Astrocyte of the spinal cord (primary cell): Measurements from ENCODE around the gene PHOSPHO2.
A peak's percentile ranks its signal among the peaks of the same experiment; 100 is the strongest.

Experiments
- DNase-seq: peaks from one replicate; pipeline ENCODE4 v3.0.0; 2011; ENCODE audit warnings: low read depth, low spot score
- H3K4me3 ChIP-seq: 2 replicates; pipeline ENCODE4 v1.5.1; 2011; ENCODE audit warnings: low read depth, mild to moderate bottlenecking, low read length, moderate library complexity
- in situ Hi-C: cut with HindIII; loops from 2 replicates; pipeline ENCODE4 v1.10.0; 2017; ENCODE audit warnings: low sequenced_read_pairs
- TF ChIP-seq, protein P1 (sequence below): IDR thresholded peaks from 2 replicates; pipeline ENCODE4 v1.5.1; 2012; ENCODE audit warnings: low read depth, mild to moderate bottlenecking, low read length, inconsistent platforms

Gene PHOSPHO2

DNA sequence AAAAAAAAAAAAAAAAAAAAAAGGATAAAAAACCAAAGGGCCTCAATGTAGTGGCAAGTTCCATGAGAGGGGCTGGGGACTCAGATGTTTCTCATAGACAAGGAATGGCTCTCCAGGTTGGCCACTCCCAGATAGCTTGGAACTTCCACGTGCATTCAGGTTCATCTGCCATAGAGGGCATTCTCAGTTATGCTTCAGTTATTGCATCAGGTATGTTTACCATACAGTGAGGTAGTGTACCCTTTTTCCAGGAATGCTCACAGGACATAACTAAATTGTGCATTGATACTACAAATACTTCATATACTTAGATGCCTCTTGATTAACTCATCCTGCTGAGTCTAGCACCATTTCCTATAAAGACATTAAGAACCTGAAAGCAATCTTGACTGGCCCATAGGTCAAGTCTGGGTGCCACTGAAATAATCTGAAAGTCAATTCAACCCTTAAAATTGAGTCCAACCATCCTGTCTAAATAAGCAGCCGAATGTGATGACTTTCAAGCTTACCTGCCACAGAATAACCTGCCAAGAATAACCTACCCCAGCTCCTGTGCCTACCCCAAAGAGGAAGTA, 24.7 kb downstream of the PHOSPHO2 start:
- DNase-seq, result no peak
- TF ChIP-seq, protein P1, sequence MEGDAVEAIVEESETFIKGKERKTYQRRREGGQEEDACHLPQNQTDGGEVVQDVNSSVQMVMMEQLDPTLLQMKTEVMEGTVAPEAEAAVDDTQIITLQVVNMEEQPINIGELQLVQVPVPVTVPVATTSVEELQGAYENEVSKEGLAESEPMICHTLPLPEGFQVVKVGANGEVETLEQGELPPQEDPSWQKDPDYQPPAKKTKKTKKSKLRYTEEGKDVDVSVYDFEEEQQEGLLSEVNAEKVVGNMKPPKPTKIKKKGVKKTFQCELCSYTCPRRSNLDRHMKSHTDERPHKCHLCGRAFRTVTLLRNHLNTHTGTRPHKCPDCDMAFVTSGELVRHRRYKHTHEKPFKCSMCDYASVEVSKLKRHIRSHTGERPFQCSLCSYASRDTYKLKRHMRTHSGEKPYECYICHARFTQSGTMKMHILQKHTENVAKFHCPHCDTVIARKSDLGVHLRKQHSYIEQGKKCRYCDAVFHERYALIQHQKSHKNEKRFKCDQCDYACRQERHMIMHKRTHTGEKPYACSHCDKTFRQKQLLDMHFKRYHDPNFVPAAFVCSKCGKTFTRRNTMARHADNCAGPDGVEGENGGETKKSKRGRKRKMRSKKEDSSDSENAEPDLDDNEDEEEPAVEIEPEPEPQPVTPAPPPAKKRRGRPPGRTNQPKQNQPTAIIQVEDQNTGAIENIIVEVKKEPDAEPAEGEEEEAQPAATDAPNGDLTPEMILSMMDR, result no peak
- in situ Hi-C loops, result no loop called here
- H3K4me3 ChIP-seq, result no peak overlapping the region

DNA sequence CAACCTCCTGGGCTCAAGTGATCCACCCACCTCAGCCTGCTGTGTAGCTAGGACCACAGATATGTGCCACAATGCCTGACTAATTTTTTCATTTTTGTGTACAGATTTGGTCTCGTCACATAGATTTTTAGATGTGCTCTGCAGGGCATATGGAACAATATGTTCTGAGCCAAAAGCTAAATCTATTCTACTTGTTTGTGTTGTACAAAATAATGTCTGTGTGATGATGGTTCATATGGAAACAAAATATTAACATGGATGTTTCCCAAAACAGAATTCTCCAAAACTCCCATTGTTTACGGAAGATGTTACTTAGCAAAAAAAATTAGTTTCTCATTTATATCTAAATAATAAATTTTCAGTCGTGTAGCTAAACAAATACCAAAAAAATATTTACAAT, 26.7 kb downstream of the PHOSPHO2 start:
- TF ChIP-seq, protein P1, result no peak
- H3K4me3 ChIP-seq, result no peak overlapping the region
- DNase-seq, result no peak
- in situ Hi-C loops, result no loop called here

DNA sequence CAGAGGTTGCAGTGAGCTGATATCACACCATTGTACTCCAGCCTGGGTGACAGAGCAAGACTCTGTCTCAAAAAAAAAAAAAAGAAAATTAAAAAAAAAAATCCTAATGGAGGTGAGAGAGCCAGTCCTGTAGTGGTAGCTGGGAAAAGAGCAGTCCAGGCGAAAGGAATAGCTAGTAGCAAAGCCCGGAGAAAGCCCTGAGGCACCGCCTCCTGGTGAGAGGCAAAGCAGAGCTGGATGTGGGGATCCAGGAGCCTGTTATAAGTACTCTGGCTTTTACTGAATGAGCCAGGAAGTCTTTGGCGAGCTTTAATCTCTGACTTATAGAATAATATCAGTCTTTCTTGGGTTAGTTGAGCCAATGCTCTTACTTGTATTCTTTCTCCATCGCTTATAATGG, 32.8 kb downstream of the PHOSPHO2 start:
- no peak for DNase-seq
- in situ Hi-C loops, result no loop called here
- TF ChIP-seq, protein P1, result no peak
- no peak overlapping the region for H3K4me3 ChIP-seq

DNA sequence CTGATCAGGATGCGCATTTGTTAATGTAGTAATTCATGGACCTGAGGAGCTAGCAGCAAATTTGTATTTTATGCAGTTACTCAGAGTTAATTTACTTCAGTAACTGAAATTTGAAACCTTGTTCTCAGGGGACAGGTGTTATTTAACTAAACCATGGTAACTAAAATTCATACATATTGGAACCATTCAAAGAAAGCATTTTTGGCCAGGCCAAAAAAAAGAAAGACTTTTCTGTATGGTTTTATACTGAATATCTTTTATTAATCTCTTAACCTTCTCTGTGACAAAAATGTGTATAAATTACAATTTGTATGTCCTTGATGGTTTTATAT, 35.0 kb downstream of the PHOSPHO2 start:
- no peak for DNase-seq
- TF ChIP-seq, protein P1, result no peak
- in situ Hi-C loops, result no loop called here
- H3K4me3 ChIP-seq, result no peak overlapping the region

DNA sequence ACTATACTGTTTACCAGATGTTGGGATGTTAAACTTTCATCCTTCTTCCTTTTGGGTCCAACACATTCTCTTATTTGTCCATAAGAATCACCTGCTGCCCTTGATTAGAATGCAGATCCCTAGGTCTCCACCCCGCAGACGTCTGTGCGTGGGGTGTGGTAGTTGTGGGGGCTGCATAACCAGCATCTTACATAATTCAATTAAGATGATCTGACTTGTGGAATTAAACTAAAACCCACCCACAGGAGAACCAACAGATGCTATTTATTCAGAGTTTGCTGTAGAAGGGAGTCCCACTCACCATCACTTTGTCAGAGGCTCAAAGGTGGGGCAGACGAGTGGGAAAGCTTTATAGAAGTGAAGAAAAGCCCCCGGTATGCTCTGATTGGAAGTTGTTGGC, 37.8 kb downstream of the PHOSPHO2 start:
- no peak overlapping the region for H3K4me3 ChIP-seq
- in situ Hi-C loops, result no loop called here
- DNase-seq, result no peak
- TF ChIP-seq, protein P1, result no peak

DNA sequence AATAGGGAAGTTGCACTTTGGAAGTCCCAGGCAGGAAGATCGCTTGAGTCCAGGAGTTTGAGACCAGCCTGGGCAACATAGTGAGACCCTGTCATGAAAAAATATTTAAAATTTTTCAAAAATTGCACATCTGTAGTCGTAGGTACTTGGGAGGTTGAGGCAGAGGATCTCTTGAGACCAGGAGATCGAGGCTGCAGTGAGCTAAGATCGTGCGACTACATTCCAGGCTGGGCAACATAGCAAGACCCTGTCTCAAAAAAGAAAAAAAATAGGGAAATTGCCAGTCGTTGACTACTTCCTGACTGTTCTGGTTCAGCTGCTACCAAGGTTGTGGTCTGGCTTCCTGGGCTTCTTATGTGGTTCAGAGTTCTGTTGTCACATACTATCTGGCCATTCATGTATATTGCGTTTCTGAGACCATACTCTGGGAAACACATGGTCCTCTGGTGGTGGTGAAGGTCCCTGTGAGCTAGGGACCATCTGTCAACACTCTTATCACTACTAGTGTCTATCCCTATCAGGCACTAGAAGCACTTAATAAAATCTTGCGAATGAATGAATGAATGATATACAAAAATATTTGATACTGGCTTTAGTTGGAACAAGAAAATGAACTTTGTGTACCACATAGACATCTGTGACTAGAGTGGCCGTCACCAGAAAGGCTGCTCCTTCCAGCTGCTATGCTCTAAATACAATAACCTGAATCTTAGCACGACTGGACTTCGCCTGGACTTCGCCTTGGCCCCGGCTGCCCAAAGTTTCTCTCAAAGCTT, 38.5 kb downstream of the PHOSPHO2 start:
- peak overlapping the region; percentile 69 for H3K4me3 ChIP-seq
- TF ChIP-seq, protein P1, result no peak
- DNase-seq, result no peak
- in situ Hi-C loops, result no loop called here
